Measurements from ENCODE around the gene PRH1.

DNA sequence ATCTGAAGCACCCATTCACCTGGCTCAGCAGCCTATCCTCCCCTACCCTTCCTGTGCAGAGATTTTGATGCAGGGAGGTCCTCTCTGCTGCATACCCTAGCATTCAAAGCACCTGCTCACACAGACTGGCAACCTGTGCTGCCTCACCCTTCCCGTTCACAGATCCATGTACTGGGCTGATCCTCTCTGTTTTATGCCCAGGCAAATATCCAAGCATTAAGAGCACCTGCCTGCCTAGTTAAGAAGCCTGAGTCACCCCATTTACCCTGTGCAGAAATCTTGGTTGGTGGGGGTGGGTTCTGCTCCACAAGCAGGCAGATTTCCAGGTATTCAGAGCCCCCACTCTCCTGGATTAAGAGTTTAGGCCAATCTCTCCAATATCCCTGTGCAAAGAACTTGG is 16.9 kb upstream of the PRH1 start:
- TF ChIP-seq CTCF (IDR thresholded peaks at IDR 0.05) (no peak), POLR2AphosphoS5 (IDR thresholded peaks at IDR 0.05) (no peak), POLR2A (IDR thresholded peaks at IDR 0.05) (no peak)

All from prostate gland (tissue), 2 donors.